GM12864 (cell line): Measurements from ENCODE around the gene FILIP1L.

Experiments used
- DNase-seq: peaks from one replicate; pipeline ENCODE4 v3.0.0-alpha.2; 2011; ENCODE audit warnings: low read depth
- H3K4me3 ChIP-seq: 2 replicates; pipeline ENCODE4 v1.5.1; 2011; ENCODE audit warnings: mild to moderate bottlenecking, low read depth, low read length, control low read depth
- TF ChIP-seq, protein P1 (sequence below): IDR thresholded peaks from 2 replicates; pipeline ENCODE4 v1.5.1; 2011; ENCODE audit warnings: low read depth, mild to moderate bottlenecking, moderate library complexity, low read length, control low read depth, inconsistent platforms; ENCODE audit errors: missing control alignments

FILIP1L gene

DNA sequence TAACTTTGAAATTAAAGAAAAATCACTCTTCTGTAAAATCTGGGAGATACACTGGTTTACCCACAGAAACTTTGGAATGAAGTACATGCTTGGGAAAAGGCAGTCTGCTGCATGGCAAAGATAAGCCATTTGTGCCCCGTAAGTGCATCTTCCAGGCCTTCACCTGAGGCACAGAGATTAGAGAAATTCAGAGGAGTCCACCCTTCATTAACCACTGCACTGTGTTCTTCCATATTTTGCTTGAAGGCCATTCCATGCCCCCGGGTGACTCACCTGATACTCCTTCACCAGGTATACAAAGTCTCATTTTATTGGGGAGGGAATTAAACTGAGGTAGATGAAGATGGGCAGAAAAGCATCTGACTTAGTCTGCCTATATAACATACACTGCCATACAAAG is 243.6 kb downstream of the FILIP1L start:
- TF ChIP-seq, protein P1, sequence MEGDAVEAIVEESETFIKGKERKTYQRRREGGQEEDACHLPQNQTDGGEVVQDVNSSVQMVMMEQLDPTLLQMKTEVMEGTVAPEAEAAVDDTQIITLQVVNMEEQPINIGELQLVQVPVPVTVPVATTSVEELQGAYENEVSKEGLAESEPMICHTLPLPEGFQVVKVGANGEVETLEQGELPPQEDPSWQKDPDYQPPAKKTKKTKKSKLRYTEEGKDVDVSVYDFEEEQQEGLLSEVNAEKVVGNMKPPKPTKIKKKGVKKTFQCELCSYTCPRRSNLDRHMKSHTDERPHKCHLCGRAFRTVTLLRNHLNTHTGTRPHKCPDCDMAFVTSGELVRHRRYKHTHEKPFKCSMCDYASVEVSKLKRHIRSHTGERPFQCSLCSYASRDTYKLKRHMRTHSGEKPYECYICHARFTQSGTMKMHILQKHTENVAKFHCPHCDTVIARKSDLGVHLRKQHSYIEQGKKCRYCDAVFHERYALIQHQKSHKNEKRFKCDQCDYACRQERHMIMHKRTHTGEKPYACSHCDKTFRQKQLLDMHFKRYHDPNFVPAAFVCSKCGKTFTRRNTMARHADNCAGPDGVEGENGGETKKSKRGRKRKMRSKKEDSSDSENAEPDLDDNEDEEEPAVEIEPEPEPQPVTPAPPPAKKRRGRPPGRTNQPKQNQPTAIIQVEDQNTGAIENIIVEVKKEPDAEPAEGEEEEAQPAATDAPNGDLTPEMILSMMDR, result no peak
- DNase-seq, result no peak
- H3K4me3 ChIP-seq, result no peak overlapping the region

DNA sequence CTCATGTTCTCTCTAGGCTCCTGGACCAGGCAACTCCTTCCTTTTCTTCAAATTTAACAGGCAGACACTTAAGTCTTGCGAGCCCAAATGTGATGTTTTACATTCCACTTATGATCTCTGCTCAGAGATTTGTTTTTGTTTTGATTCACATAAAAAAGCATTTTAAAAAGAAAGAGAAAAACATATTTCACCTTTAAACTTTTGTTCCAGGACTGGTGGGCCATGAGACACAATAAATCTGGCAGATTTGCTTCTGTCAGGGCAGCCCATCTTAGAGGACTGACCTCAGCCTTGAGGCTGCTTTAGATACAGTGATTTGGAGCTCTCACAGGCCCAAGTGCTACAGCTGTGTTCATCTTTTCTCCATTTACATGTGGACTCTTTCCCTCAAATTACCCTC is 244.7 kb downstream of the FILIP1L start:
- no peak overlapping the region for H3K4me3 ChIP-seq
- DNase-seq, result no peak
- TF ChIP-seq, protein P1, result no peak

DNA sequence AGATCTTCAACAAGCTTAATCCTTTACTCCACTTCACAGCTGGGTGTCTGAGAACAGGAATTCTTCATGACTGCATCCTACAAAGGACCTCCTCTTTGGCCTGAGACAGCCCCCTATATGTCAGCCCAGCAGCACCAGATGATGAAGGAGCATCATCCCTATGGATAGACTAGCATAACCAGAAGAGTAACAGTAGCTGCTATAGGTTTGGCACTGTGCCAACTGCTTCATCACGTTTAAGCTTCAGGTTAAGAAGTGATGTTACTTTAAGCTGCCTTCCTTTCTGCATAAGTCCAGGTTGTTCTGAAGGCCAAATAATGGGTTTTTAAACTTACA is 246.0 kb downstream of the FILIP1L start:
- no peak for DNase-seq
- no peak overlapping the region for H3K4me3 ChIP-seq
- TF ChIP-seq, protein P1, result no peak

DNA sequence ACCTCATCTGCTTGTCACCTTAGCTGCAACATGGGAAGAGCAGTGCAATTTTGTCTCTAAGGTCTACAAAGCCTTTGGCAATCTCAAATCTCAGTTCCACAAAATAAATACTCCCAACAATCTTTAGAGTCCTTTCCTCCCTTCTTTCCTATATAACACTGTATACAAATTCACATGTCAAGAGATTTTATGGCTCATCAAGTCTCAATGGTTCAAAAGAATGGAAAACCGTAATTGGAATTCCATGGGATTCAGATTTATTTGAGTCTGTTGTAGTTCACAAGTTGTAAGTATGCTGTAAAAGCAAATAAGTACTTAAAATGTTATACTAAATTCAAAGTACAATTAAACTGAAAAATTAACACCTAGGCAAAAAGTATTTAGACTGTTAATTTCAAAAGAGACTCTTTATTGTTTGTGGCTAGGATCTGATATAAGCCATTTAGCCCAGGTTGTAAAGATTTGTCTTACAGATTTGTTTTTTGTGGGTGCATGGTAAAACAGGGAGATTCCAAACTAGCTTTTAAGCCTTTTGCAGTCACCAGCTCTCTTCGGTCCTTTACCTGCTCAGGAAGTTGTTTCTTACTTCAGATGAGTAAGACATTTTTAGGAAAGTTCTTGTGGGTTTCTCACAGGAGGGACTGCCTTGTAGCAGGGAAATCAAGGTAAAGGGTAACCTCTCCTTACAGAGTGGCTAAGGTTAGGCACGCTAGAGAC is 246.5 kb downstream of the FILIP1L start:
- no peak for DNase-seq
- TF ChIP-seq, protein P1, result no peak
- H3K4me3 ChIP-seq, result no peak overlapping the region

DNA sequence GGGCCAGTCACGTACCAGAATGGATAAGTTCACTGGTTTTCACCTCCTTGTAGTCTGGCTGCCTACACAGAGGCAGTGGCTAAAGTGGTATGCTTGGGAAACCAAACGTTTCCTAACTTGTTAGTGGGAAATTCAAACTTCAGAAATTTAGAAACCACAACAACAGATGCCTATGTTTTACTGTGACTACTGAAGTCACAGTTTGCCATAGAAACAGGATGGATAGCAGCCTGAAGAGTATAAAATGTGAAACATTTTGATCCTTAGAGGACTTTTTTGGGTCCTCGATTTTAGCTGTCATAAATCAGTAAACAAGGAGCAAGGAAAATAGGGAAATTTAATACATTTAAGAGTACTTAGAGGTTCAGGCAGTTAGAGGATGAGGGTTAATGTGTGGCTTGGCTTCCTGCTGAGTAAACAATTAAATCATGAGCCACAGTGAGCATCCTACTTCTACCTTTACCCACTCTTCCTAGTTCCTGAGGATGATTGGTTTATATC is 248.0 kb downstream of the FILIP1L start:
- DNase-seq, result no peak
- no peak overlapping the region for H3K4me3 ChIP-seq
- TF ChIP-seq, protein P1, result no peak

DNA sequence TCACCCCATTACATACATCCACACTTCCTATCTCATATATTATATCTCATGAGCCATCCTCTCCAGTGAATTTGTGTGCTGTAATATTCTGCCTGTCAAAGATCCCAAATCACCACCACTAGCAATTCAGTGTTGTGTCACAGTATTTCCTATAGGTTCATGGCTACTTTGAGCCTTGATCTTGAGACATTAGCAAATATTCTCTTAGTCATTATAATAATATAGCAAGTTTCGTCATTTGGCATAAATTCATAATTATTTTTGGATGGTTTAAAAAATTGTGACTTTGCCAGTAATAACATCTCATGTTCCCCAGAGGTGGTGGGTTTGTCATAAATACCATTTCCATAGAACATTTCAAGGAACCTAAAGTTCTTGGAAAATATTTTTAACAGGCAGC is 249.0 kb downstream of the FILIP1L start:
- TF ChIP-seq, protein P1, result no peak
- H3K4me3 ChIP-seq, result no peak overlapping the region
- no peak for DNase-seq

DNA sequence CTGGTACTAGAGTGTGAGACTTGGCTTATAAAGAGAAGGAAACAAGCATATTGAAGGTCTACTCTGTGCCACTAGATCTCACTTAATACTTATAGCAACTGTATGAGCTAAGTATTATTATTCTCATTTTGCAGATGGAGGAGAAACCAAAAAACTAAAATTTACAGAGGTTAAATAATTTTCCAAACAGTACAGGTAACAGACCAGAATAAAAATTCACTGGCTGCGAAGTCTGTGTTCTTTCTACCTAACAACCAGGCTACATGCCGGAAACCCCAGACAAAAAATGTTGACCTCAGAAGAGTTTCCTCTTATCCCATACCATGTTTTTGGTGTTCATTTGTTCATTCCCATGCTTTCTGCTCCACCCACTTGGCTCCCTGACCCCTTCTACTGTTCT is 250.0 kb downstream of the FILIP1L start:
- no peak overlapping the region for H3K4me3 ChIP-seq
- no peak for DNase-seq
- TF ChIP-seq, protein P1, result no peak
